GM21786 (cell line): Measurements from ENCODE around the gene ANO9.

Experiments used
- ATAC-seq: cut with Tn5 transposase; IDR thresholded peaks from one replicate; pipeline ENCODE4 v1.9.1; 2021; ENCODE audit not compliant: unreplicated experiment

The ANO9 gene

GRCh38 chr11:371716-372590 is 69.9 kb downstream of the ANO9 start:
- no peak for ATAC-seq

GRCh38 chr11:371051-371450 is 70.8 kb downstream of the ANO9 start:
- no peak for ATAC-seq

- ATAC-seq = no peak
These were observed 71.5 kb downstream of the ANO9 start for GRCh38 chr11:370070-370941.

GRCh38 chr11:369336-370018 is 72.3 kb downstream of the ANO9 start, which contains the start of gene B4GALNT4:
Gene B4GALNT4, plus strand, starts transcription at chr11:369499. Its CDS starts 305 bp downstream, at chr11:369804.
- no peak for ATAC-seq

GRCh38 chr11:368414-369335 is 73.1 kb downstream of the ANO9 start:
- ATAC-seq = no peak

GRCh38 chr11:367956-368413 is 73.8 kb downstream of the ANO9 start:
- ATAC-seq = no peak
